NCI-H2171 treated with DMSO at 0.1 percent for 48 hours (cell line): ENCODE measurements around the gene MTM1.

Experiments
- DNase-seq: peaks from one replicate; lab custom pipeline; 2025; lab: John Stamatoyannopoulos, UW

MTM1 gene

GRCh38 chrX:150715184-150715583, 146.8 kb downstream of the MTM1 start:
- DNase-seq = no peak

- no peak for DNase-seq
Measured at GRCh38 chrX:150719621-150720020, 151.2 kb downstream of the MTM1 start.
